22Rv1 (cell line): ENCODE data around the gene FBXO42.

Source experiments
- ZFX ChIP-seq: fragments of 450-650 bp; IDR thresholded peaks from 2 replicates; pipeline ENCODE4 v1.6.1; 2017; ENCODE audit warnings: antibody characterized with exemption, borderline replicate concordance
- TF ChIP-seq, protein P1 (sequence below): fragments of 450-650 bp; IDR thresholded peaks from 2 replicates; pipeline ENCODE4 v1.5.1; 2017; ENCODE audit warnings: mild to moderate bottlenecking

GRCh38 chr1:16293538-16293937, 58.7 kb downstream of the FBXO42 start:
- TF ChIP-seq, protein P1, sequence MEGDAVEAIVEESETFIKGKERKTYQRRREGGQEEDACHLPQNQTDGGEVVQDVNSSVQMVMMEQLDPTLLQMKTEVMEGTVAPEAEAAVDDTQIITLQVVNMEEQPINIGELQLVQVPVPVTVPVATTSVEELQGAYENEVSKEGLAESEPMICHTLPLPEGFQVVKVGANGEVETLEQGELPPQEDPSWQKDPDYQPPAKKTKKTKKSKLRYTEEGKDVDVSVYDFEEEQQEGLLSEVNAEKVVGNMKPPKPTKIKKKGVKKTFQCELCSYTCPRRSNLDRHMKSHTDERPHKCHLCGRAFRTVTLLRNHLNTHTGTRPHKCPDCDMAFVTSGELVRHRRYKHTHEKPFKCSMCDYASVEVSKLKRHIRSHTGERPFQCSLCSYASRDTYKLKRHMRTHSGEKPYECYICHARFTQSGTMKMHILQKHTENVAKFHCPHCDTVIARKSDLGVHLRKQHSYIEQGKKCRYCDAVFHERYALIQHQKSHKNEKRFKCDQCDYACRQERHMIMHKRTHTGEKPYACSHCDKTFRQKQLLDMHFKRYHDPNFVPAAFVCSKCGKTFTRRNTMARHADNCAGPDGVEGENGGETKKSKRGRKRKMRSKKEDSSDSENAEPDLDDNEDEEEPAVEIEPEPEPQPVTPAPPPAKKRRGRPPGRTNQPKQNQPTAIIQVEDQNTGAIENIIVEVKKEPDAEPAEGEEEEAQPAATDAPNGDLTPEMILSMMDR, result no peak
- TF ChIP-seq ZFX, result no peak
